ENCODE results near the gene BRDT.

DNA sequence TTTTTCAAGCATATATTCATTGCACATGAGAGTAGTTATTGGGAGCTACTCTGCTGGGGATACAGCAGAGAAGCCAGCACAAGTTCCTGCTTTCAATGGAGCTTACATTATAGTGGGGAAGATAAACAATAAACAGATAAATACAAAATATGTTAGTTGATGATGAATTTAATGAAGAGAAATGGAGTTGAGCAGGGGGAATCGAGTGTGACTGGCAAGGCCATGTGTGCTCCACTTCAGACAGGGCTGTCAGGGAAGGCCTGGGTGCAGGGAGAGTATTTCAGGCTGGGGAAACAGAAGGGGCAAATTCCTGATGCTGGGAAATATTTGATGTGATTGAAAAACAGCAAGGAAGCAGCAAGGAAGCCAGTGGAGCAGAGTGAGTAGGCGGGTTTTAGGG is 21.2 kb upstream of the BRDT start:
- no peak for TF ChIP-seq CTCF (IDR thresholded peaks at IDR 0.05)
- no peak for TF ChIP-seq POLR2AphosphoS5 (IDR thresholded peaks at IDR 0.05)

All from stomach (tissue), 4 donors.